HG02588 (cell line): ENCODE data around the gene C5AR2.
"Not testable (repeated sequence)": the region's sequence is repeated elsewhere in the genome, so short reads cannot be mapped to it uniquely, and the experiment has no call there.

Experiments
- ATAC-seq: cut with Tn5 transposase; IDR thresholded peaks from one replicate; pipeline ENCODE4 v1.9.1; 2021; ENCODE audit warnings: mild to moderate bottlenecking, moderate library complexity; ENCODE audit not compliant: unreplicated experiment

The C5AR2 gene

GRCh38 chr19:47383890-47384289 is 51.9 kb downstream of the C5AR2 start:
- not testable (repeated sequence) for ATAC-seq

GRCh38 chr19:47384533-47384932 is 52.6 kb downstream of the C5AR2 start:
- not testable (repeated sequence) for ATAC-seq

- not testable (repeated sequence) for ATAC-seq
Measured at GRCh38 chr19:47386582-47386981, 54.6 kb downstream of the C5AR2 start.

DNA sequence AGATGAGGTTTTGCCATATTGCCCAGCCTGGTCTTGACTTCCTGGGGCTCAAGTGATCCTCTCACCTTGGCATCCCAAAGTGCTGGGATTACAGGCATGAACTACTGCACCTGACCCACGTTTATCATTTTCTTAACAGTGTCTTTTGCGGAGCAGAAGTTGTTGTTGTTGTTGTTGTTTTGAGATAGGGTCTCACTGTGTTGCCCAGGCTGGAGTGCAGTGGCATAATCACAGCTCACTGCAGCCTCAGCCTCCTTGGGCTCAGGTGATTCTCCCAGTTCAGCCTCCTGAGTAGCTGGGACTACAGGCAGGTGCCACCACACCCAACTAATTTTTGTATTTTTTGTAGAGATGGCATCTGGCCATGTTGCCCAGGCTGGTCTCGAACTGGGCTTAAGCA is 55.6 kb downstream of the C5AR2 start:
- ATAC-seq = not testable (repeated sequence)

DNA sequence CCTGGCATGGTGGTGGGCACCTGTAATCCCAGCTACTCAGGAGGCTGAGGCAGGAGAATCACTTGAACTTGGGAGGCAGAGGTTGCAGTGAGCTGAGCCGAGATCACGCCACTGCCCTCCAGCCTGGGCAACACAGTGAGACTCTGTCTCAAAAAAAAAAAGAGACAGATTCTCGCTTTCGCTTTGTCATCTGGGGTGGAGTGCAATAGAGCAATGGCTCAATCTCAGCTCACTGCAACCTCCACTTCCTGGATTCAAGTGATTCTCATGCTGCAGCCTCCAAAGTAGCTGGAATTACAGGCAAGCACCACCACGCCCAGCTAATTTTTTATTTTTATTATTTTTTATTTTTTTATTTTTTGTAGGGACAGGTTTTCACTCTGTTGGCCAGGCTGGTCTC is 56.7 kb downstream of the C5AR2 start:
- not testable (repeated sequence) for ATAC-seq

DNA sequence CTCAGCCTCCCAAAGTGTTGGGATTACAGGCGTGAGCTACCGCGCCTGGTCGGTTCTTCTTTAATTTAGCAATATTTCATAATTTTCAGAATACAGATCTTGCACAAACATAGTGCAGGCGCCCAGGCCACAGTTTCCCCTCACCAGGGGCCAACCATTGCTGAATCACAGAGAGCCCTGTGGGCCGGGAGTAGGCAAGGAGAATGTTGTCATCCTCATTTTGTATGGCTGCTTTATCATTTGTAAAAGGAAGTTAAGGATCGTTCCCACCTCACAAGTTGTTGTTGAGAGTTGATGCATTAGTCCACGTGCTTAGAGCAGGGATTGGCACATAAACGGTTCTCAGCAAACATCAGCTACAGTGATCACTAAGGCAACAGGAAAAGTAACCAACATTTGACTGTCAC is 57.2 kb downstream of the C5AR2 start:
- ATAC-seq = no peak

DNA sequence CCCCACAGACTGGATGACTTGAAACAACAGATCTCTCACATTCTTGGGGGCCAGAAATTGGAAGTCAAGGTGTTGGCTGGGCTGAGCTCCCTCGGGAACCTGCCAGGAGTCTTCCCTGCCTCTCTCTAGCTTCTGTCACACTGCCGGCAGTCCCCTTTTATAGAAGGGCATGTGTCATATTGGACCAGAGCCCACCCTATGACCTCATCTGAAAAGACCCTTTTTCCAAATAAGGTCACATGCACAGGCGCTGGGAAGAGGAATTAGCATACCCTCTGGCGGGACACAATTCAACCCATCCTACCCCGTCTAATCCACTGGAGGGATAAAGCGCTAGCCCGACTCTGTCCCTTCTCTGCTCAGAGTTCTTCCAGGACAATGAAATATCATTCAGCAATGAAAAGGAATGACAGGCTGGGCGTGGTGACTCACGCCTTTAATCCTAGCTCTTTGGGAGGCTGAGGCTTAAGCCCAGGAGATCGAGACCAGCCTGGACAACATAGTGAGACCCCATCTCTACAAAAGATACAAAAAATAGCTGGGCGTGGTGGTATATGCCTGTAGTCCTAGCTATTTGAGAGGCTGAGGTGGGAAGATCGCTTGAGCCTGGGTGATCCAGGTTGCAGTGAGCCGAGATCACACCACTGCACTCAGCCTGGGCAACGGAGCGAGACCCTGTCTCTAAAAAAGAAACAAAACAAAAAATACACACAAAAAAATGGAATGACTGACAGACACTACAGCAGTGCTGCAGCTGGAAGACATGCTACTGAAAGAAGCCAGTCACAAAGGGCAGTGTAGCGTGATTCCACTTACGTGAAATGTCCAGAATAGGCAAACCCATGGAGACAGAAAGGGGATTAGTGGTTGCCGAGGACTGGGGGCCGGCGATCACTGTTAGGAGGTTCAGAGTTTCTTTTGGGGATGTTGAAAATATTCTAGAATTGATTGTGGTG is 58.8 kb downstream of the C5AR2 start:
- no peak for ATAC-seq

GRCh38 chr19:47391510-47392223 is 59.7 kb downstream of the C5AR2 start:
- no peak for ATAC-seq
